ENCODE measurements around the gene SLC35E2B. TPM values are rescaled to one million over a fixed set of nuclear protein-coding genes. Genes with fewer than 3 reads are reported as not detected.
"Not testable (repeated sequence)": the region's sequence is repeated elsewhere in the genome, so short reads cannot be mapped to it uniquely, and the experiment has no call there.

The SLC35E2B gene
- total RNA-seq, 1 experiment from 2014 or later: 20.1 TPM

GRCh38 chr1:1677718-1678580 lies 14.6 kb downstream of the SLC35E2B start:
- DNase-seq (ENCODE audit: extremely low read depth, low read depth): no peak

DNA sequence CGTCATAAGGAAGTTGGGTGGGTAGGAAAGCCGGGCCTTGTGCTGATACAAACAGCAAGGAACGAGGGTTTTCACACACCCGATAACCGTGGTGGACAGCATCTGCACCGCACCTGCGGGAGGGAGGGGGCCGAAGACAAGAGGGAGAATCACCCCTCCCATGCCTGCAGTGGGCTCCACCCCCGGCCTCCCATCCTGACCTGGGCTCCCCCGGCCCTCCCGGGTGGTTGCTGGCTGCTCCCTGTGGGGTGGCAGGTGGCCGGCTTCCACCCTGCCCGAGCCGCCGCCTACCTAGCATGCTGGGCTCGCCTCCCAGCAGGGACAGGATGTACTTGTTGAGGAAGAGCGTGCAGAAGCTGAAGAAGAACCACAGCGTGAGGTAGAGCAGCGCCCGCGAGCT lies 16.5 kb downstream of the SLC35E2B start:
- not testable (repeated sequence) for DNase-seq (ENCODE audit: extremely low read depth, low read depth)

- DNase-seq (ENCODE audit: extremely low read depth, low read depth): not testable (repeated sequence)
These were observed 17.4 kb downstream of the SLC35E2B start for GRCh38 chr1:1675218-1675617.

- not testable (repeated sequence) for DNase-seq (ENCODE audit: extremely low read depth, low read depth)
These were observed 17.8 kb downstream of the SLC35E2B start for GRCh38 chr1:1674806-1675205.

DNA sequence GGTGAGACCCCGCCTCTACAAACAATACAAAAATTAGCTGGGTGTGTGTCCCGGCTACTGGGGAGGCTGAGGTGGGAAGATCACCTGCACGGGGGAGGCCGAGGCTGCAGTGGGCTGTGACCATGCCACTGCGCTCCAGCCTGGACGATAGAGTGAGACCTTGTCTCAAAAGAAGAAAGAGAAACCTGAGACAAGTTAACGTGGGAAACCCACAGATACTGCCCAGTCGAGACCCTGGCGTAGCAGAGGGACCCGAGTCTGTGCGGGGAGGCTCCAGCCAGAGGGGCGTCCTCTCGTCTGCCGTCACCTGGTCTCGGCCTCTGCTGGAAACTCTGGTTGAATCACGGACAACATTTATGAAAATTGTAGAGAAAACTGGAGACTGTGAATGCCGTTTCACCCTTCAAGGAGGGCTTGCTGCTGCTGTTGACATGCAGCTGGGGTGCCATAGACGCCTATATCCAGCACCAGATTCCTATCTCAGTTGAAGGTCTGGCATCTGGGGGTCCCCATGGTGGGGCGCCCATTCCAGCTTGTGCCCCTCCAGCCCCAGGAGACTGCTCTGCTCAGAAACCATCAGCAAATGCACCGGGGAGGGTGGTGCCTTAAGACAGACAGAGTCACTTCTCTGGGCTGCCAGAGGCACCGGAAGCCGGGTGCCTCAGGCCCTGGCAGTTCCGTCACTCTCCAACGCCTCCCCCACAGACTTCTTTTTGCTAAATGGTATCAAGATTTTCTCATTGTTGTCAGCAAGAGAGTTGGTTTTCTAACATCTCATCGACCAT lies 20.2 kb downstream of the SLC35E2B start:
- no peak for DNase-seq (ENCODE audit: extremely low read depth, low read depth)

- no peak for DNase-seq (ENCODE audit: extremely low read depth, low read depth)
These were observed 21.1 kb downstream of the SLC35E2B start for GRCh38 chr1:1671365-1672119.

GRCh38 chr1:1670866-1671265 lies 21.7 kb downstream of the SLC35E2B start:
- DNase-seq (ENCODE audit: extremely low read depth, low read depth): no peak

DNA sequence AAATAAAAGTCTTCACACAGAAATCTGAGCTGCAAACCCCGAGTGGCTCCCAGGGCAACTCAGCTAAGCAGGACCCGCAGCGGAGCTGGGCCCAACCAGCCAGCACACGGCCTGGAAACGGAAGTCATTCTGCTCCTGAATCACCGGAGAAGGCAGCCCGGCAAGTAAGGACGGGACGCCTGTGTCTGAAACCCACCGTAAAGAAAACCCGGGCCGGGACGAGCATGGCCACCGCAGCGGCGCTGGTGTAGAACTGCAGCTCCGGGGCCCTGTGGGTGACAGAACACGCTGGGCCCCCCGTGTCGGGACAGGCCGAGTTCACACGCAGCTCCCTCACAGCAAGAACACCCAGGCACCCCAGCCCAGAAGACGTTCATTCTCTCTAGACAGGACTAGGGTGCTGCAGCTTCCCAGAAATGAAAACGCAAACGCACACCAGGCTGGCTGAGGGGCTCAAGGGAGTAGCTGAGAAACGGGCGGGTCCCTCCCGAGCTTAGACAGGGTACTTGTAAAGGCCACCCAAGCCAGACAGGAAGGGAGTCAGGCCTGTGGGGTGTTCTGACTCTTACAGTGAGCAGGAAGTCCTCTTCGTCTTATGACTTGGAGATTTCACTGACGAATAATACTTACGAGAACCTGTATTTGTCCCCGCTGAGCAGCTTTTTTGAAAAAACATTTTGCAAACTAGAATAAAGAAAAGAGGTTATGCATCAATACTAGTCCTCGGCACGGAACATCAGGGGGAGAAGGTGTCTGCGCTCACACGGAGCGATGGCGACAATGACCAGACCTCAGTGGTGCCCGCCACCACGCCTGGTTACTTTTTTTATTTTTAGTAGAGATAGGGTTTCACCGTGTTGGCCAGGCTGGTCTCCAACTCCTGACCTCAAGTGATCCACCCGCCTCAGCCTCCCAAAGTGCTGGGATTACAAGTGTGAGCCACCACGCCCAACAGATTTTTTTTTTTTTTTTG lies 22.8 kb downstream of the SLC35E2B start:
- DNase-seq (ENCODE audit: extremely low read depth, low read depth): no peak

DNA sequence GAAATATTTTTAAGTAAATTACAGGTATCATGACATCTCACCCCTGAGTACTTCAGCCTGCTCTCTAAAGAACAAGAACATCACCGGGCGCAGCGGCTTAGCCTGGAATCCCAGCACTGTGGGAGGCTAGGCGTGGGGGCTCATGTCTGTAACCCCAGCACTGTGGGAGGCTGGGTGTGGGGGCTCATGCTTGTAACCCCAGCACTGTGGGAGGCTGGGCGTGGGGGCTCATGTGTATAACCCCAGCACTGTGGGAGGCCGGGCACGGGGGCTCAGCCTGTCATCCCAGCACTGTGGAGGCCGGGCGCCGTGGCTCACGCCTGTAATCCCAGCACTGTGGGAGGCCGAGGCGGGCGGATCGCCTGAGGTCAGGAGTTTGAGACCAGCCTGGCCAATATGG lies 26.1 kb downstream of the SLC35E2B start:
- no peak for DNase-seq (ENCODE audit: extremely low read depth, low read depth)

GRCh38 chr1:1665815-1666251 lies 26.8 kb downstream of the SLC35E2B start:
- no peak for DNase-seq (ENCODE audit: extremely low read depth, low read depth)

GRCh38 chr1:1664941-1665814 lies 27.4 kb downstream of the SLC35E2B start:
- DNase-seq (ENCODE audit: extremely low read depth, low read depth): no peak

GRCh38 chr1:1664318-1664717 lies 28.3 kb downstream of the SLC35E2B start:
- DNase-seq (ENCODE audit: extremely low read depth, low read depth): not testable (repeated sequence)

DNA sequence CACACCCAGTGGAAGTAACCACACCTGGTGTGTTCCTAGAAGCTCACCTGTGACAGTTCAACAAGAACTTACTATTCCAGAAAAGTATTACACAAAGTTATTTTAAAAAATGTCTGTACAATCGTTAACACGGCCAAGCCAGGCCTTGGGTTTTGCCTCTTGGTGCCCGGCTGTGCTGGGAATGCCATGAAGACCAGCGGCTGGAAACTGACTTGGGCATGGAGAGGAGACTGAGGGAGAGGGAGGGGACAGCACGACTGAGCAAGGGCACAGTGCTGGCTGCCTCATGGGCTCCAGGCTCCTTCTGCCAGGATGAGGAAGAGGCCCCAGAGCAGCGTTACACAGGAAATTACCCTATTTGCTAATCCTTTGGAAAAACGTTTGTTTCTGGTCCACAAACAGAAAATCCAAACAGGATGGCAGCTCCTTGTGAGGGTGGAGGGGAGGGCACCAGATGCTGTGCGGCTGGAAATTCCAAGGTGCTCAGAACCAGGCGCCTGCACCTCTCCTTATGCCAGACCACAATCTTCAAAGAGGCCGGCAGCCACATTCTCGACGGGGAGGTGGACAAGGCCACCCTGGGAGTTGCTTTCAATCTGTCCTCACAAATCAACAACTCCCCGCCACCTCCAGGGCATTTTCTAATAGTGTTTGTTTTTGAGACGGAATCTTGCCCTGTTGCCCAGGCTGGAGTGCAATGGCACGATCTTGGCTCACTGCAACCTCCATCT lies 29.6 kb downstream of the SLC35E2B start:
- DNase-seq (ENCODE audit: extremely low read depth, low read depth): not testable (repeated sequence)

GRCh38 chr1:1662392-1662791 lies 30.2 kb downstream of the SLC35E2B start:
- DNase-seq (ENCODE audit: extremely low read depth, low read depth): not testable (repeated sequence)

DNA sequence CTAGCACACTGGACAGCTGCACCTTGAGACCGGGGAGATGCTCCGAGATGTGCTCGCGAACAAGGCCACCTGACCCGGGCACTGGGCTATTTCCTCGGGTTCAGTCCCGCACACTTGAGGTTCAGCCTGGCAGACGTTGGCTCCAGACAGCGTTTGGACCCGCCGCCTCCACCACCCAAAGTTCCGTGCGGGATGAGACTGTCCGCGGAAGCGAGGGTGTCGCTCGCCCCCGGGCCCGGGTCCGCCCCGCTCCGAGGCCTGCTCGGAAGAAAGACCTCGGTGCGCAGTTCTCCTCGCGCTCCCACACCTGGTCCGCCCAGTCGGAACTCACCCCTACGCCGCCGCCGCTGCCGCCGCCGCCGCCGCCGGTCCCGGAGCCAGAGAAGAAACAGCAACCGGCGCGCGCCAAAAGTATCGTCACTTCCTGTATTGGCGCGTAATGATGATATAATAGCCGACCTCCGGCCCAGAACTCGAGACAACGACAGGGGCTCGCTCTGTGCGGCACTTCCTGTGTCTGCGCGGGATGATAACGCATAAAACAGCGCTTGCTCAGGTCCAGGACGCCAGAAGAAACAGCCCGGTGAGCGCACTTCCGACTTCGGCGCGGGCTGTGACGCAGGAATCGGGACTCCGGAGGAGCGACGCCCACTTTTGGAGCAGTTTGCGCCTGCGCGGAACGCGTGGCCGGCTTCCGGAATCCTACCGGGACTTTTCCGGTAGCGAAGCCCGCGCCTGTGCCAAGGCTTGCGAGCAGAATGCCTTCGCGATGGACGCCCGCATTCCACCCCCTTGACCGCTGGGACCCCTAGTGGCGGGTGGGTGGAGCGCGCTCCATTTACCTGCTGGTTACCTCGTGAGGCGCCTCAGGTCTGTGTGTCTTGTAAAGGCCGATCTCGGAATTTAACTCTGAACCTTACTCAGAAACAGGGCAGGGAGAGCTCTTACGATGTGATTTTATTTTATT lies 33.7 kb downstream of the SLC35E2B start, which contains the start of gene CDK11B:
Gene CDK11B (minus strand): TSS at position 422 of the 967 bp plus-strand sequence. CDS start 1,519 bp downstream, outside the sequence.
- peak; percentile 88 for DNase-seq (ENCODE audit: extremely low read depth, low read depth)

DNA sequence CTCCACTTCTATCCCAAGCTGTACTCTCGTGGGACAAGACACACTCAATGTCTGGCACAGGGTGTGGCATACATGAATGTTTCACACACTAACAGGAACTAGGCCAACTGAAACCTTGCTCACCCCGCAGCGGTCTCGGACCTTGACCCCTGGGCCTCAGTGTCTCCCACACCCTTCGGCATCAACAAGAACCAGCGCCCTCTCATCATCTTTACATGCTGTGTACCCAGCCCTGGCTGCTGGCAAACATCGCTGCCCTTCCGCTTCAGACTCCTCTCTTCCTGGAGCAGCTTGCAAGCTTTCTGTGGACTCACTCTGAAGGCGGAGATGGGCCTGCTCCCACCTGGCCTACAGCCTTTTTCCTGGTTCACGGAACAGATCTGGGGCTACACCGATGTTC lies 44.3 kb downstream of the SLC35E2B start:
- not testable (repeated sequence) for DNase-seq (ENCODE audit: extremely low read depth, low read depth)
